Measurements from ENCODE around the gene FBXW7.

Gene FBXW7

DNA sequence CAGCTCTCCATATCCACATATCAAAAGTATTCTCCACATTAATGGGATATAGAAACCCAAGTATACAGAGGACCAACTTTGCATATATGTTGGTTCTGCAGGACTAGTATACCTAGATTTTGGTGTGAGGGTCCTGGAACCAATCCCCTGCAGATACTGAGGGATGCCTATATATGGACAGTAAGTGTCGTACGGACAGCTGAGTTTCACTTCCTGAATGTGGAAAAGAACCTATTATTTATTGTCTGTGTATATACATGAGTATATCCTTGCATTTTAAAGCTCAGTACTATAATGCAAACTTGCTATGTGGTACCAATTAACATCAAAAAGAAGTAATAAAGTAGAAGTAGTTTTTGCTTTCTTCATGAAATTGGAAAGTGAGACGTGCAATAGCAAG lies 101.9 kb downstream of the FBXW7 start:
- DNase-seq (ENCODE audit: extremely low read depth in 1 of 2, low read depth in 1 of 2), result no peak

GRCh38 chr4:152431784-152432183 lies 104.1 kb downstream of the FBXW7 start:
- no peak for DNase-seq (ENCODE audit: extremely low read depth in 1 of 2, low read depth in 1 of 2)

DNA sequence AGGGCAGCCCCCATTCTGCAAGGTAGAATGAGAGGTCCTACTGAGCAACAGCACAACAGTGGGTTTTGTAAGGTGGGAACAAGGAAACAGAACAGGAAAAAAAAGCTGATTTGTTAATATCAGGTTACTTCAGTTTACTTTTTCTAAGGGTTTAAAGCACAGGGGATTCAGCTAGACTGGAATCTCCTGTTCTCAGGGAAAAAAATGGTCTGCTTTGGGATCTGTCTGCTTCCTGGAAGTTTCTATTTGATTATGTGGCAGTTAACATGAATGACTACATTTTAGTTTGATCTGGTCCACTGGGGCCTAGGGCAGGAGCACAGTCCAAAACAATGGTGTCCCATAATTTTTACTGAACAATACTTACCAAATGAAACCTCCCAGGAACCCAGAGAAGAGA lies 104.6 kb downstream of the FBXW7 start:
- DNase-seq (ENCODE audit: extremely low read depth in 1 of 2, low read depth in 1 of 2), result no peak

DNA sequence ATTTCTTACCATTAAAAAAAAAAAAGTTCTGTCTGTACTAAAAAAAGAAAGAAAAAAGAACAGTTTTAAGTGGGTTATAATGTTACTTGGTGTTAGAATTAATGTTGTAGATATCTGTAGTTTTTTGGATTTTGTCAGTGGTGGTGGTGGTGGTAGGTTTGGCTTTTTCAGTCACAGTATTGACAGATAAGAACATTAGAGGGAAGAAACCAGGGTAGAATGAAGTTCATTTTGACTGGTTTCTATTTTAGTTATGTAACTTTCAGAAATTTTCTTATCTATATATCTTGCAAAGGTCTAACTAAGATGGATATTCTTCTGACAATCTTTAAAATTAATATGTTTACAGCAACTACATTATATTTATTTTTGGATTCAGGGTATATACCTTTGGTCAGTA lies 105.4 kb downstream of the FBXW7 start:
- no peak for DNase-seq (ENCODE audit: extremely low read depth in 1 of 2, low read depth in 1 of 2)

GRCh38 chr4:152427981-152428380 lies 107.9 kb downstream of the FBXW7 start:
- no peak for DNase-seq (ENCODE audit: extremely low read depth in 1 of 2, low read depth in 1 of 2)

- DNase-seq (ENCODE audit: extremely low read depth in 1 of 2, low read depth in 1 of 2), result no peak
Measured at GRCh38 chr4:152424977-152425376, 110.9 kb downstream of the FBXW7 start.

GRCh38 chr4:152424396-152424795 lies 111.5 kb downstream of the FBXW7 start:
- no peak for DNase-seq (ENCODE audit: extremely low read depth in 1 of 2, low read depth in 1 of 2)

DNA sequence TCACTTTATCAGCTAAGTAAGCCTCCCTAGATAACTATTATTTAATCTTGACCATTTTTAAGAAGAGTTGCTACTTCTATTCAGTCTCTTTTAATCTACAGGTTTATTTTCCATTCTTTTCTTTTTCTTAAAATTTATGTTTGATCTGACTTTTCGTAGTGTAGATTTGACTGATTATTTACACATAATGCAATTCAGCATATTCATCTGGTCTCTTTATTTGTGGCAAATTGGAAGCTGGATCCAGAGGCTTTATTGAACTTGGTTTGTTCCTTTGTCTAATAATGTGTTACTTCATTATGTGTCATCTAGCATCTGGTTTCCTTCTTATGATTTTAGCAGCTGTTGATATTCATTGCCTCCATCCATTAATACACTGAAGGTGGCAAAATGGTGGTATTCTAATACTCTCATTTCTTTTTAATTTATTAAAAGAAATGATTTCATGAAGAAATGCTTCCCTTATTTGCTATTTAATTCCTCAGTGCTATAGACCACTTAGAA lies 113.0 kb downstream of the FBXW7 start:
- DNase-seq (ENCODE audit: extremely low read depth in 1 of 2, low read depth in 1 of 2), result no peak

- DNase-seq (ENCODE audit: extremely low read depth in 1 of 2, low read depth in 1 of 2), result no peak
Measured at GRCh38 chr4:152421576-152421975, 114.3 kb downstream of the FBXW7 start.

DNA sequence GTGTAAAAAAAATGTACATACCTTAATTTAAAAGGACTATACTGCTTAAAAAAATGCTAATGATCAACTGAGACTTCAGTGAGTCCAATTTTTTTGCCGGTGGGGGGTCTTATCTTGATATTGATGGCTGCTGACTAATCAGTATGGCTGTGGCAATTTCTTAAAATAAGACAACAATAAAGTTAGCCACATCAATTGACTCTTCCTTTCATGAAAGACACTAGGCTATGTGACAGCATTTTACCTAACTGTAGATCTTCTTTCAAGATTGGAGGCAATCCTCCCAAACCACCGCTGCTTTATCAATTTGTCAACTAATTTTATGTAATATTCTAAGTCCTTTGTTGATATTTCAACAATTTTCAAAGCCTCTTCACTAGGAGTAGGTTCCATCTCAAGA lies 116.1 kb downstream of the FBXW7 start:
- no peak for DNase-seq (ENCODE audit: extremely low read depth in 1 of 2, low read depth in 1 of 2)

GRCh38 chr4:152417673-152418072 lies 118.2 kb downstream of the FBXW7 start:
- no peak for DNase-seq (ENCODE audit: extremely low read depth in 1 of 2, low read depth in 1 of 2)

GRCh38 chr4:152415980-152416379 lies 119.9 kb downstream of the FBXW7 start:
- DNase-seq (ENCODE audit: extremely low read depth in 1 of 2, low read depth in 1 of 2), result no peak

- DNase-seq (ENCODE audit: extremely low read depth in 1 of 2, low read depth in 1 of 2), result no peak
Measured at GRCh38 chr4:152408514-152409327, 127.2 kb downstream of the FBXW7 start.

DNA sequence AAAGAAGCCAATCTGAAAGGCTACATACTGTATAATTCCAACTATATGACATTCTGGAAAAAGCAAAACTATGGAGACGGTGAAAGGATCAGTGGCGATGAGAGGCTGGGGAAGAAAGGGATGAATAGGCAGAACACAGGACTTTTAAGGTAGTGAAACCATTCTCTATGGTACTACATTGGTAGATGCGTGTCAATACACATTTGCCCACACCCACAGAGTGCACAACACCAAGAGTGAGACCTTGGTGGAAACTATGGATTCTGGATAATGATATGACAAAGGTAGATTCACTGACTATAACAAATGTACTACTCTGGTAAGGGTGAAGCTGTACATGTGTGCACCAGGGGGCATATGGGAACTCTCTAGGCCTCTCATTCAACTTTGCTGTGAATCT lies 134.5 kb downstream of the FBXW7 start:
- DNase-seq (ENCODE audit: extremely low read depth in 1 of 2, low read depth in 1 of 2), result no peak

GRCh38 chr4:152399246-152399645 lies 136.6 kb downstream of the FBXW7 start:
- no peak for DNase-seq (ENCODE audit: extremely low read depth in 1 of 2, low read depth in 1 of 2)

DNA sequence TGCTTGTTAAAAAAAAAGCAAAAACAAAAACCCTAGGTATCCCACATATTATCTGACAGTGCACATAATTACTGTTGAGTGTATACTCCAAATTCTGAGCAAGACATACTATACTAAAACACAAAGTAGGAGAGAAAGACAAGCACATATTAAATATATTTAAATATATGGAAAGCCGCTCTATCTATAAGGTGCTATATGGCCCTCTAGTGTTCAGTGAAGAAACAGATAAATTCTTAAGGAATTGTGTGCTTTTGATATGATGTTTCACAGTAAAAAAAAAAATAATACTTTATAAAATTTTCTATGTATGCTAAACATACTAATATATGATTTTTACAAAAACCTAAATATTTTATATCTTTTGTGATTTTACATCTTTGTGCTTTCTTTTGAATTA lies 137.8 kb downstream of the FBXW7 start:
- no peak for DNase-seq (ENCODE audit: extremely low read depth in 1 of 2, low read depth in 1 of 2)

GRCh38 chr4:152394791-152395190 lies 141.1 kb downstream of the FBXW7 start:
- DNase-seq (ENCODE audit: extremely low read depth in 1 of 2, low read depth in 1 of 2), result no peak

- no peak for DNase-seq (ENCODE audit: extremely low read depth in 1 of 2, low read depth in 1 of 2)
Measured at GRCh38 chr4:152392079-152392478, 143.8 kb downstream of the FBXW7 start.

- no peak for DNase-seq (ENCODE audit: extremely low read depth in 1 of 2, low read depth in 1 of 2)
Measured at GRCh38 chr4:152390216-152390615, 145.7 kb downstream of the FBXW7 start.

- DNase-seq (ENCODE audit: extremely low read depth in 1 of 2, low read depth in 1 of 2), result no peak
Measured at GRCh38 chr4:152389359-152389758, 146.5 kb downstream of the FBXW7 start.

GRCh38 chr4:152385551-152385950 lies 150.3 kb downstream of the FBXW7 start:
- DNase-seq (ENCODE audit: extremely low read depth in 1 of 2, low read depth in 1 of 2), result no peak

DNA sequence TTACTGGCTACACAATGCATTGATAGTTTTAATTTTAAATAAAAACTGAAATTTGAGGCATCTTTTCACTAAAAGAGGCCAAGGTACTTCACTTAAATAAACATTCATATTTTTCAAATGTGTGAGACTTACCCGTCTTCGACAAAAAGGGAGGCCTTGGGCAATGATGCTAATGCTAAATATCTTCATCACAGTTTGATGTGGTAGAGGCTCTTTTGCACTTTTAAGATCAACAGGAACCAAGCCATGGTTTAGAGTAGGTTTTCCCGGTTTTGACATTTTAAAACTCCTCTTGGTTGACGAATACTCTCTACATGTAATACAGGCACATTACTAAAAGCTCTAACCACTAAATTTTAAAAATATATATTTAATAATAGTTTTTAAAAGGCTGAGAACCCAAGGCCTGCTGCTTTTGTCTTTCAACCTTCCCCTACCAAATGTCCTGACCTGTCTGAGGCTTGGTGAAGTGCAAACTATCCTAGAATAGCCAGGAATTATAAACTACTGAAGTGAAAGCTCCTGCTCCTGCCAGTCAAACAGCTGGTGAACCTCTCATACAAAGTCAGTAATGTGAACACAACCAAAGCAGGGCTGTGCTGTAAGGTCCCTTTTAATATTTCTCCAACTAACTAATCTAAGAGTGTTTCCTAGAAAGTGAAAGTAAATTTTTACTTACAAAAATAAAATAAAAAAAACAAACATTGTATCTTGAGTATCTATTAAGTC lies 153.7 kb downstream of the FBXW7 start:
- DNase-seq (ENCODE audit: extremely low read depth in 1 of 2, low read depth in 1 of 2), result no peak

Measured in stimulated activated CD8-positive, alpha-beta memory T cell treated with anti-CD3 and anti-CD28 coated beads, Interleukin-7, amount 100 ng/mL, for 48 hours (primary cell).